Uterus (tissue), 2 donors: ENCODE data around the gene ZNF524.

ENCODE experiments used
- POLR2A ChIP-seq, 2 donors: fragments of 450-650 bp; IDR thresholded peaks; one replicate each; pipeline ENCODE4 v1.6.1; 2016; ENCODE audit warnings: antibody characterized with exemption in 2 of 2, mild to moderate bottlenecking in 1 of 2, moderate library complexity in 1 of 2
- TF ChIP-seq, protein P1 (sequence below), 4 experiments: fragments of 200-600 bp in 2 of 4; fragments of 450-650 bp in 2 of 4; sonication (generic) in 2 of 4; IDR thresholded peaks; one replicate each; pipeline ENCODE4 v1.5.1; 2016 to 2019; ENCODE audit warnings: antibody characterized with exemption in 4 of 4, mild to moderate bottlenecking in 2 of 4, moderate library complexity in 1 of 4

DNA sequence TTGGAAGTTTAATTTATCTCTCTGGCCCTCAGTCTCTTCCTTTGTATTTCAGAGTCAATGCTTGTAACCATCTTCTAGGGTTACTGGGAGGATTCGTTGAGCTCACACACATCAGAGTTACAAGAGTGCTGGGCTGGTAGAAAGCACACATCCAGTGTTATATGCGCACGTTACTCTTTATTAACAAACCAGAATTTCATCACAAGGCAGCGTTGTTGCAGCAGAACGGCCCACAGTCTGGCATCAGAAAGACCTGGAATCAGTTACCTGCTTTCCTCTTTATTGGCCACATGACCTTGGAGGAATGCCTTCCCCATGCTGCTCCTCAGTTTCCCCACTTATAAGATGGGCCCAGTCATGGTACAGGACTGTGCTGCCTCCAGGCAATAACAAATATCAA is 9.2 kb downstream of the ZNF524 start:
- no peak for TF ChIP-seq POLR2A (IDR thresholded peaks at IDR 0.05)
- TF ChIP-seq, protein P1, sequence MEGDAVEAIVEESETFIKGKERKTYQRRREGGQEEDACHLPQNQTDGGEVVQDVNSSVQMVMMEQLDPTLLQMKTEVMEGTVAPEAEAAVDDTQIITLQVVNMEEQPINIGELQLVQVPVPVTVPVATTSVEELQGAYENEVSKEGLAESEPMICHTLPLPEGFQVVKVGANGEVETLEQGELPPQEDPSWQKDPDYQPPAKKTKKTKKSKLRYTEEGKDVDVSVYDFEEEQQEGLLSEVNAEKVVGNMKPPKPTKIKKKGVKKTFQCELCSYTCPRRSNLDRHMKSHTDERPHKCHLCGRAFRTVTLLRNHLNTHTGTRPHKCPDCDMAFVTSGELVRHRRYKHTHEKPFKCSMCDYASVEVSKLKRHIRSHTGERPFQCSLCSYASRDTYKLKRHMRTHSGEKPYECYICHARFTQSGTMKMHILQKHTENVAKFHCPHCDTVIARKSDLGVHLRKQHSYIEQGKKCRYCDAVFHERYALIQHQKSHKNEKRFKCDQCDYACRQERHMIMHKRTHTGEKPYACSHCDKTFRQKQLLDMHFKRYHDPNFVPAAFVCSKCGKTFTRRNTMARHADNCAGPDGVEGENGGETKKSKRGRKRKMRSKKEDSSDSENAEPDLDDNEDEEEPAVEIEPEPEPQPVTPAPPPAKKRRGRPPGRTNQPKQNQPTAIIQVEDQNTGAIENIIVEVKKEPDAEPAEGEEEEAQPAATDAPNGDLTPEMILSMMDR (IDR thresholded peaks at IDR 0.05): no peak
